GM08714 (cell line): ENCODE measurements around the gene PDE4D.
"Not testable (repeated sequence)": the region's sequence is repeated elsewhere in the genome, so short reads cannot be mapped to it uniquely, and the experiment has no call there.

Experiments used
- H3K4me3 ChIP-seq: fragments of 200-500 bp; sonication (Bioruptor generic); 2 replicates; pipeline ENCODE4 v1.5.1; 2014; ENCODE audit warnings: mild to moderate bottlenecking, low read length, inconsistent platforms
- ZNF274 ChIP-seq: IDR thresholded peaks from 2 replicates; pipeline ENCODE4 v1.6.1; 2012; ENCODE audit warnings: mild to moderate bottlenecking, low read depth, low read length

Gene PDE4D

GRCh38 chr5:59615272-59615671 is 278.3 kb downstream of the PDE4D start:
- no peak overlapping the region for H3K4me3 ChIP-seq
- no peak for TF ChIP-seq ZNF274

GRCh38 chr5:59609501-59610265 is 283.8 kb downstream of the PDE4D start:
- TF ChIP-seq ZNF274: no peak
- no peak overlapping the region for H3K4me3 ChIP-seq

GRCh38 chr5:59608745-59609144 is 284.8 kb downstream of the PDE4D start:
- TF ChIP-seq ZNF274: no peak
- no peak overlapping the region for H3K4me3 ChIP-seq

- no peak for TF ChIP-seq ZNF274
- H3K4me3 ChIP-seq: no peak overlapping the region
These were observed 286.3 kb downstream of the PDE4D start for GRCh38 chr5:59607138-59607765.

- no peak for TF ChIP-seq ZNF274
- no peak overlapping the region for H3K4me3 ChIP-seq
These were observed 287.6 kb downstream of the PDE4D start for GRCh38 chr5:59605915-59606314.

- no peak for TF ChIP-seq ZNF274
These were observed 289.4 kb downstream of the PDE4D start for GRCh38 chr5:59604111-59604510.

GRCh38 chr5:59600998-59601397 is 292.5 kb downstream of the PDE4D start:
- H3K4me3 ChIP-seq: no peak overlapping the region
- TF ChIP-seq ZNF274: no peak

More at GRCh38 chr5:59604111-59604510, 289.4 kb downstream of the PDE4D start:
- H3K4me3 ChIP-seq: no peak overlapping the region

- no peak for TF ChIP-seq ZNF274
- H3K4me3 ChIP-seq: no peak overlapping the region
These were observed 293.4 kb downstream of the PDE4D start for GRCh38 chr5:59600153-59600552.

GRCh38 chr5:59599729-59600128 is 293.8 kb downstream of the PDE4D start:
- TF ChIP-seq ZNF274: no peak

GRCh38 chr5:59598547-59598874 is 295.0 kb downstream of the PDE4D start:
- no peak for TF ChIP-seq ZNF274
- H3K4me3 ChIP-seq: peak overlapping the region; percentile 40; the same call in 1 of the 2 replicates

More at GRCh38 chr5:59599729-59600128, 293.8 kb downstream of the PDE4D start:
- H3K4me3 ChIP-seq: no peak overlapping the region

- peak overlapping the region; percentile 40; the same call in 1 of the 2 replicates for H3K4me3 ChIP-seq
- no peak for TF ChIP-seq ZNF274
These were observed 295.6 kb downstream of the PDE4D start for GRCh38 chr5:59597690-59598546.

GRCh38 chr5:59596586-59597350 is 296.8 kb downstream of the PDE4D start:
- no peak for TF ChIP-seq ZNF274

GRCh38 chr5:59594118-59594517 is 299.4 kb downstream of the PDE4D start:
- not testable (repeated sequence) for H3K4me3 ChIP-seq

More at GRCh38 chr5:59596586-59597350, 296.8 kb downstream of the PDE4D start:
- no peak overlapping the region for H3K4me3 ChIP-seq
